ENCODE measurements around the gene GGTLC3.
"Not testable (repeated sequence)": the region's sequence is repeated elsewhere in the genome, so short reads cannot be mapped to it uniquely, and the experiment has no call there.

GGTLC3 gene

GRCh38 chr22:18518061-18518460, at the start of gene GGTLC3:
Gene GGTLC3 (minus strand): TSS chr22:18518161. CDS start chr22:18517897, 264 bp downstream.
- DNase-seq: not testable (repeated sequence)

- DNase-seq: not testable (repeated sequence)
Observed at GRCh38 chr22:18560099-18560974, 42.4 kb upstream of the GGTLC3 start.

GRCh38 chr22:18558939-18559338, 41.0 kb upstream of the GGTLC3 start:
- DNase-seq: not testable (repeated sequence)

- not testable (repeated sequence) for DNase-seq
Observed at GRCh38 chr22:18558516-18558915, 40.6 kb upstream of the GGTLC3 start.

GRCh38 chr22:18554280-18555256, 36.6 kb upstream of the GGTLC3 start:
- not testable (repeated sequence) for DNase-seq

- not testable (repeated sequence) for DNase-seq
Observed at GRCh38 chr22:18552839-18553597, 35.1 kb upstream of the GGTLC3 start.

GRCh38 chr22:18551046-18551445, 33.1 kb upstream of the GGTLC3 start:
- DNase-seq: not testable (repeated sequence)

- DNase-seq: not testable (repeated sequence)
Observed at GRCh38 chr22:18549458-18550179, 31.7 kb upstream of the GGTLC3 start.

- DNase-seq: not testable (repeated sequence)
Observed at GRCh38 chr22:18544615-18545014, 26.7 kb upstream of the GGTLC3 start.

- DNase-seq: not testable (repeated sequence)
Observed at GRCh38 chr22:18543400-18543799, 25.4 kb upstream of the GGTLC3 start.

GRCh38 chr22:18539994-18540393, 22.0 kb upstream of the GGTLC3 start:
- DNase-seq: not testable (repeated sequence)

- not testable (repeated sequence) for DNase-seq
Observed at GRCh38 chr22:18534315-18534714, 16.4 kb upstream of the GGTLC3 start.

GRCh38 chr22:18533633-18534032, 15.7 kb upstream of the GGTLC3 start:
- DNase-seq: not testable (repeated sequence)

- DNase-seq: not testable (repeated sequence)
Observed at GRCh38 chr22:18529416-18530145, 11.6 kb upstream of the GGTLC3 start.

GRCh38 chr22:18528597-18529415, 10.8 kb upstream of the GGTLC3 start:
- DNase-seq: not testable (repeated sequence)

GRCh38 chr22:18527752-18528596, 10.0 kb upstream of the GGTLC3 start, which contains the start of gene TMEM191B:
Gene TMEM191B (plus strand): TSS chr22:18527802. CDS start chr22:18527981, 179 bp downstream.
- not testable (repeated sequence) for DNase-seq

- DNase-seq: not testable (repeated sequence)
Observed at GRCh38 chr22:18523328-18523727, 5.4 kb upstream of the GGTLC3 start.

GRCh38 chr22:18522762-18523161, 4.8 kb upstream of the GGTLC3 start:
- not testable (repeated sequence) for DNase-seq

GRCh38 chr22:18513454-18513853, 4.5 kb downstream of the GGTLC3 start:
- not testable (repeated sequence) for DNase-seq
